SU-DHL-6 (cell line): ENCODE data around the gene C1GALT1.

Source experiments
- CTCF ChIP-seq: fragments of 200-600 bp; sonication (generic); IDR thresholded peaks from one replicate; pipeline ENCODE4 v1.5.1; 2017; ENCODE audit warnings: antibody characterized with exemption, mild to moderate bottlenecking, low read length, moderate library complexity; ENCODE audit not compliant: insufficient read depth, poor library complexity, severe bottlenecking
- EZH2phosphoT487 ChIP-seq: fragments of 200-600 bp; sonication (generic), shearing (Covaris generic); conservative IDR thresholded peaks from 2 replicates; pipeline ENCODE4 v1.6.1; 2018; ENCODE audit warnings: mild to moderate bottlenecking, antibody characterized with exemption, low read length, moderate library complexity, mixed read lengths

GRCh38 chr7:7190142-7190541 is 7.8 kb downstream of the C1GALT1 start:
- no peak for TF ChIP-seq CTCF
- TF ChIP-seq EZH2phosphoT487, result no peak
